Fibroblast of pulmonary artery (primary cell): ENCODE results near the gene GTSF1L.

Source experiments
- DNase-seq: peaks from one replicate; pipeline ENCODE4 v3.0.0-alpha.2; 2010; ENCODE audit warnings: low read depth
- H3K4me3 ChIP-seq: replicated peaks from 2 replicates; pipeline ENCODE4 v1.5.1; 2011; ENCODE audit warnings: low read depth, mild to moderate bottlenecking, control low read depth, low read length, moderate library complexity
- TF ChIP-seq, protein P1 (sequence below): IDR thresholded peaks from 2 replicates; pipeline ENCODE4 v1.5.1; 2011; ENCODE audit warnings: mild to moderate bottlenecking, control low read depth, low read length, inconsistent platforms; ENCODE audit errors: missing control alignments

The GTSF1L gene

GRCh38 chr20:43724383-43724782 is 2.4 kb downstream of the GTSF1L start:
- H3K4me3 ChIP-seq = no peak overlapping the region
- no peak for DNase-seq
- TF ChIP-seq, protein P1, sequence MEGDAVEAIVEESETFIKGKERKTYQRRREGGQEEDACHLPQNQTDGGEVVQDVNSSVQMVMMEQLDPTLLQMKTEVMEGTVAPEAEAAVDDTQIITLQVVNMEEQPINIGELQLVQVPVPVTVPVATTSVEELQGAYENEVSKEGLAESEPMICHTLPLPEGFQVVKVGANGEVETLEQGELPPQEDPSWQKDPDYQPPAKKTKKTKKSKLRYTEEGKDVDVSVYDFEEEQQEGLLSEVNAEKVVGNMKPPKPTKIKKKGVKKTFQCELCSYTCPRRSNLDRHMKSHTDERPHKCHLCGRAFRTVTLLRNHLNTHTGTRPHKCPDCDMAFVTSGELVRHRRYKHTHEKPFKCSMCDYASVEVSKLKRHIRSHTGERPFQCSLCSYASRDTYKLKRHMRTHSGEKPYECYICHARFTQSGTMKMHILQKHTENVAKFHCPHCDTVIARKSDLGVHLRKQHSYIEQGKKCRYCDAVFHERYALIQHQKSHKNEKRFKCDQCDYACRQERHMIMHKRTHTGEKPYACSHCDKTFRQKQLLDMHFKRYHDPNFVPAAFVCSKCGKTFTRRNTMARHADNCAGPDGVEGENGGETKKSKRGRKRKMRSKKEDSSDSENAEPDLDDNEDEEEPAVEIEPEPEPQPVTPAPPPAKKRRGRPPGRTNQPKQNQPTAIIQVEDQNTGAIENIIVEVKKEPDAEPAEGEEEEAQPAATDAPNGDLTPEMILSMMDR = no peak

- TF ChIP-seq, protein P1 = no peak
- no peak overlapping the region for H3K4me3 ChIP-seq
- no peak for DNase-seq
Measured at GRCh38 chr20:43723735-43724134, 3.1 kb downstream of the GTSF1L start.

DNA sequence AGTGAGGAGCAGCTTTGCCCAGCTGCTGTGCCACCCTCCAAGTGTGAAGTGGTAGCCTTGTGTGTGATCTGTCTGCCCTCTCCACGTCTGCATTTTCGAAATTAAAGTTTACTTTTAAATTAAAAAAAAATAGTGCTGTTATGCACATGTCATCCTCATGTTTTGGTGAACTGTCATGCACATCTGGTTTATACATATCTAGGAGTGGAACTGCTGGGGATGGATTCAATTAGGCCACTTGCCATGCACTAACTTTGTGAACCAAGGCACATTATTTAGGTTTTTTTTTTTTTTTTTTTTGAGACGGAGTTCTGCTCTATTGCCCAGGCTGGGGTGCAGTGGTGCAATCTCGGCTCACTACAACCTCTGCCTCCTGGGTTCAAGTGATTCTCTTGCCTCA is 3.6 kb downstream of the GTSF1L start:
- DNase-seq = no peak
- TF ChIP-seq, protein P1 = no peak
- no peak overlapping the region for H3K4me3 ChIP-seq

- no peak for DNase-seq
- no peak overlapping the region for H3K4me3 ChIP-seq
- TF ChIP-seq, protein P1 = no peak
Measured at GRCh38 chr20:43722153-43722505, 4.7 kb downstream of the GTSF1L start.

- TF ChIP-seq, protein P1 = no peak
- H3K4me3 ChIP-seq = no peak overlapping the region
- DNase-seq = no peak
Measured at GRCh38 chr20:43721429-43722152, 5.2 kb downstream of the GTSF1L start.

DNA sequence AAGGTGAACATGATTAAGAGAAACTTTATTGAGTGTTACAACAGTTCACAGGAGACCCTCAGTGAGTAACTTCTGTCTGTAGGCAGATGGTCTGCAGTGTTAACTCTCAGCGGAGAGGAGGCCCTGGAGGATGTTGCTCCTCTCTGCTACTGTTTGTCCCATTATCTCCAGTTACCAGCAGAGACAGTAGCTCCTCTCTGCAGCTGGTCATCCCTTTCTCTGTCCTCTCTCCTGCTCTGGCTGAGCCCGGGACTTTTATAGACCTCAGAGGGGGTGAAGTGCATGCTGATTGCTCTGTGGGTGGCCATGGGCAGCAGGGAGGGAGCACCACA is 5.7 kb downstream of the GTSF1L start:
- no peak for DNase-seq
- TF ChIP-seq, protein P1 = no peak
- no peak overlapping the region for H3K4me3 ChIP-seq

DNA sequence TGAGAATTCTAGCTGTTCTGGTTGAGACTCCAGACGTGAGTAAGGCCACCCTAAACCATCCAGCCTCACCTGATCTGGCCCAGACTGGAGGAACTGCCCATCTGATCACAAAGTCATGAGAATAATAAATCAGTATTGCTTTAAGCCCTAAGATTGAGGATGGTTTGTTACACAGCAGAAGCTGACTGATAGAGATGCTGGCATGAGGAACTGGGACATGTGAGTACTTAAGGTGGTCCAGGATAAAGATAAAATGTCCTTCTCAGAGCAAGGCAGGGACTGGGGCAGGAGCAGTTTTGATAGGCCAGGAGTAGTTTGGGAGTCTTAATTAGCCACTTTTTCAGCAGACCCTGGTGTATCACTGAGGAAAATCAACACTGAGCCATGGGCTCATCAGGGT is 6.8 kb downstream of the GTSF1L start:
- TF ChIP-seq, protein P1 = no peak
- no peak for DNase-seq
- H3K4me3 ChIP-seq = no peak overlapping the region
